Measurements from ENCODE around the gene ANGPT4. TPM values are rescaled to one million over a fixed set of nuclear protein-coding genes. Genes with fewer than 3 reads are reported as not detected.

The ANGPT4 gene
- total and polyA plus RNA-seq, 8 donors = 0.03 to 0.34 (median 0.18) TPM; not detected in 4

DNA sequence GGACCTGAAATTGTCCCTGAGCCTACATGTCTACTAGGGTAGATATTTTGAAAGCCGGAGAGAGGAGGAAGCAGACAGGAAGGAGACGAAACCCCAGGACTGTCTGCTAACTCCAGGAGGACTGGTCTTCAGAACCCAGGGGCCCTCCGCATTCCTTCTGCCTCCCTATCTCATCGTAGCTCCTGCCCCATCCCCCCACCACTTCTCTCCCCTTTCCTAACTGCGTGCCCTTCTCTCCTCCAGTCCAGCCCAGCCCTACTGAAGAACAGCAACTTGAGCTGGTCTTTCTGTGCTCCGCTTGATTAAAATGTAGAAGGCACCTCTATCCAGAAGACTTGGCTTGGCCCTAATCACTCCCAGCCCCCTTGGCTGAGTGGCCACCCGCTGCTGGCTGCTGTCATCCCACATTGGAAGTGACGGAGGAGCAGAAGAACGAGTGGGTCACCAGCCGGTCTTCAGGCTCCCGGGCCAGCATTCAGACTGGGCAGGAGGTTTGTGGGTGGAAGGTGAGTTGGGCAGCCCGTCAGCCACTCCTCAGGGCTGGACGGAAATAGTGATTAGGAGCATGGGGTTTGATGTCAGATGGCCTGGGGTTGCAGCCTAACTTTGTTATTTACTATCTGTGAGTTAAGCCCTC lies 28.8 kb upstream of the ANGPT4 start:
- no peaks in the 10 kb centered on the region for H3K27me3 ChIP-seq
- 54 to 62% methylated on average over 13 of the region's 13 CpGs for WGBS, 2 donors

GRCh38 chr20:944148-944547 lies 28.0 kb upstream of the ANGPT4 start:
- intact Hi-C loops (cut with DNase I) = no loop called here
- no peak for ATAC-seq

More for the DNA sequence above, 28.8 kb upstream of the ANGPT4 start:
- no peak for FAIRE-seq
- H3K4me3 ChIP-seq = no peak overlapping the region
- no peaks in the 10 kb centered on the region for H3K9me3 ChIP-seq
- H3K27ac ChIP-seq = no peak overlapping the region
- TF ChIP-seq, protein P1, sequence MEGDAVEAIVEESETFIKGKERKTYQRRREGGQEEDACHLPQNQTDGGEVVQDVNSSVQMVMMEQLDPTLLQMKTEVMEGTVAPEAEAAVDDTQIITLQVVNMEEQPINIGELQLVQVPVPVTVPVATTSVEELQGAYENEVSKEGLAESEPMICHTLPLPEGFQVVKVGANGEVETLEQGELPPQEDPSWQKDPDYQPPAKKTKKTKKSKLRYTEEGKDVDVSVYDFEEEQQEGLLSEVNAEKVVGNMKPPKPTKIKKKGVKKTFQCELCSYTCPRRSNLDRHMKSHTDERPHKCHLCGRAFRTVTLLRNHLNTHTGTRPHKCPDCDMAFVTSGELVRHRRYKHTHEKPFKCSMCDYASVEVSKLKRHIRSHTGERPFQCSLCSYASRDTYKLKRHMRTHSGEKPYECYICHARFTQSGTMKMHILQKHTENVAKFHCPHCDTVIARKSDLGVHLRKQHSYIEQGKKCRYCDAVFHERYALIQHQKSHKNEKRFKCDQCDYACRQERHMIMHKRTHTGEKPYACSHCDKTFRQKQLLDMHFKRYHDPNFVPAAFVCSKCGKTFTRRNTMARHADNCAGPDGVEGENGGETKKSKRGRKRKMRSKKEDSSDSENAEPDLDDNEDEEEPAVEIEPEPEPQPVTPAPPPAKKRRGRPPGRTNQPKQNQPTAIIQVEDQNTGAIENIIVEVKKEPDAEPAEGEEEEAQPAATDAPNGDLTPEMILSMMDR (IDR thresholded peaks at IDR 0.05) = no peak
- no peaks in the 10 kb centered on the region for H3K4me1 ChIP-seq
- ATAC-seq = no peak
- no peak for DNase-seq
- H3K36me3 ChIP-seq = no peaks in the 10 kb centered on the region
- intact Hi-C loops (cut with DNase I) = no loop called here

DNA sequence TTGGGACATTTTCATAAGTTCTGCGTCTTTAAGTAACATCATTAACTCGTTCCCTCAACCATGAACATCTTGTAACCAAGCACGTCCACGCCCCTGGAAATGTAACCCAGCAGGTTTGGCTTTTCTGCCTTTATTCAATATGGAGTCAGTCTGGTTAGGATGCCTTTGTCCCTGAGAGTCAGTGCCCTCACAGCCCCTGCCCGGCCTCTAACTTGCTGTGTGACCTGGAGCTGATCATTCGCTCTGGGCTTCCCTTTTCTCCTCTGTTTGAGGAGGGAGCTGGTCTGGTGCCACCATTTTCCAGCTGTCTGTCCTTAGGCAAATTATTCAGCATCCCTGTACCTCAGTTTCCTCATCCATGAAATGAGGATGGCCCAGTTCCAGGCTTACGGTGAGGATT lies 26.5 kb upstream of the ANGPT4 start:
- no peak for DNase-seq
- TF ChIP-seq, protein P1 (IDR thresholded peaks at IDR 0.05) = no peak
- 71 to 79% methylated on average over 7 of the region's 7 CpGs for WGBS, 2 donors
- no peaks in the 10 kb centered on the region for H3K27me3 ChIP-seq
- no peak for FAIRE-seq
- no peaks in the 10 kb centered on the region for H3K9me3 ChIP-seq
- no peaks in the 10 kb centered on the region for H3K36me3 ChIP-seq
- no peak overlapping the region for H3K4me3 ChIP-seq
- H3K4me1 ChIP-seq = no peaks in the 10 kb centered on the region
- no peak for ATAC-seq
- intact Hi-C loops (cut with DNase I) = no loop called here
- H3K27ac ChIP-seq = no peak overlapping the region

More at GRCh38 chr20:944148-944547, 28.0 kb upstream of the ANGPT4 start:
- no peaks in the 10 kb centered on the region for H3K9me3 ChIP-seq
- no peaks in the 10 kb centered on the region for H3K36me3 ChIP-seq
- H3K27ac ChIP-seq = no peak overlapping the region
- WGBS, 2 donors = 64 to 77% methylated on average over 9 of the region's 9 CpGs
- FAIRE-seq = no peak
- H3K4me3 ChIP-seq = no peak overlapping the region
- TF ChIP-seq, protein P1 (IDR thresholded peaks at IDR 0.05) = no peak
- H3K4me1 ChIP-seq = no peaks in the 10 kb centered on the region
- no peak for DNase-seq
- H3K27me3 ChIP-seq = no peaks in the 10 kb centered on the region

GRCh38 chr20:940926-941325 lies 24.8 kb upstream of the ANGPT4 start:
- Histone ChIP-seq H3K4me3 (no peak overlapping the region), H3K27ac (no peak overlapping the region), H3K4me1 (no peaks in the 10 kb centered on the region), H3K9me3 (no peaks in the 10 kb centered on the region), H3K36me3 (no peaks in the 10 kb centered on the region), H3K27me3 (no peaks in the 10 kb centered on the region)
- ATAC-seq (no peak), FAIRE-seq (no peak), DNase-seq (no peak)
- WGBS, 2 donors = 43 to 49% methylated on average over 5 of the region's 5 CpGs
- intact Hi-C loops (cut with DNase I) = no loop called here
- TF ChIP-seq, protein P1 (IDR thresholded peaks at IDR 0.05) = no peak

DNA sequence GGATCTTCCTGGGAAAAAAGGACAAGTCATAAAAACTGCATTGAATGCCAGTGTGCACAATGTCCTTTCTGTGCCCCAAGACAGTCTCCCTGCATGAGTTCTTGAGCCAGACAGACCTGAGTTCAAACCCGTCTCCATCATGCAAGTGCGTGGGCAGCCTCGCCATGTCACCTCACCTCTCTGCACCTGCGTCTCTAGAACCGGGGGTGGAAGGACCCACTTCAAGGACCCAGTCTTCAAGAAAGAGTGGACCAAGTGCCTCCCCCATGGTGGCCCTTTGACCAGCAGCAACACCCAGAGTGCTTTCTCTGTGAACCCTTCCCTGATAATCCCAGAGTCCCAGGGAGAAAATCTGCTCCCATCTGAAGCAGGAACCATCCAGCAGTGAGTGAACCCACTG lies 23.5 kb upstream of the ANGPT4 start:
- Histone ChIP-seq H3K9me3 (no peaks in the 10 kb centered on the region), H3K27ac (no peak overlapping the region), H3K4me1 (no peaks in the 10 kb centered on the region), H3K4me3 (no peak overlapping the region), H3K27me3 (no peaks in the 10 kb centered on the region), H3K36me3 (no peaks in the 10 kb centered on the region)
- intact Hi-C loops (cut with DNase I) = no loop called here
- no peak for DNase-seq
- TF ChIP-seq, protein P1 (IDR thresholded peaks at IDR 0.05) = no peak
- FAIRE-seq = no peak
- no peak for ATAC-seq
- WGBS, 2 donors = 66 to 79% methylated on average over 5 of the region's 5 CpGs

Data from pancreas (tissue), 10 donors.